ENCODE data around the gene EPHA3. TPM values are rescaled to one million over a fixed set of nuclear protein-coding genes. Genes with fewer than 3 reads are reported as not detected.

The EPHA3 gene
- total RNA-seq, 1 donor, result 6.1 TPM

DNA sequence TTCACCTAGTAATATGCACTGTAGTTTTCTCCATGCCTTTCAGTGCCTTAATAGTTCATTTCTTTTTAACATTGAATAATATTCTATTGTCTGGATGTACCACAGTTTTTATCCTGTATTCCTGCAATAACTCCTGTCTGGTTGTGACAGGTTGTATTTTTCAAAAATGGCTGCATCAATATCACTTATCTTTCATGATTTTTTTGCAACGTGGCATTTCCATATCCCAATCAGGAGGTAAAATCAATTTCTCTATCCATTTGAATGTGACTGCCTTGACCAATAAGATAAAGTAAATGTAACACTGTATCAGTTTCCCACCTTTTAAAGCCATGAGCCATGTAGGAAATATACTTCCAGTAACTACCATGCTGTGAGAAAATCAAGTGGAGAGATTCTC, 27.5 kb upstream of the EPHA3 start:
- DNase-seq (ENCODE audit: low read depth), result no peak
- TF ChIP-seq, protein P1, sequence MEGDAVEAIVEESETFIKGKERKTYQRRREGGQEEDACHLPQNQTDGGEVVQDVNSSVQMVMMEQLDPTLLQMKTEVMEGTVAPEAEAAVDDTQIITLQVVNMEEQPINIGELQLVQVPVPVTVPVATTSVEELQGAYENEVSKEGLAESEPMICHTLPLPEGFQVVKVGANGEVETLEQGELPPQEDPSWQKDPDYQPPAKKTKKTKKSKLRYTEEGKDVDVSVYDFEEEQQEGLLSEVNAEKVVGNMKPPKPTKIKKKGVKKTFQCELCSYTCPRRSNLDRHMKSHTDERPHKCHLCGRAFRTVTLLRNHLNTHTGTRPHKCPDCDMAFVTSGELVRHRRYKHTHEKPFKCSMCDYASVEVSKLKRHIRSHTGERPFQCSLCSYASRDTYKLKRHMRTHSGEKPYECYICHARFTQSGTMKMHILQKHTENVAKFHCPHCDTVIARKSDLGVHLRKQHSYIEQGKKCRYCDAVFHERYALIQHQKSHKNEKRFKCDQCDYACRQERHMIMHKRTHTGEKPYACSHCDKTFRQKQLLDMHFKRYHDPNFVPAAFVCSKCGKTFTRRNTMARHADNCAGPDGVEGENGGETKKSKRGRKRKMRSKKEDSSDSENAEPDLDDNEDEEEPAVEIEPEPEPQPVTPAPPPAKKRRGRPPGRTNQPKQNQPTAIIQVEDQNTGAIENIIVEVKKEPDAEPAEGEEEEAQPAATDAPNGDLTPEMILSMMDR (IDR thresholded peaks at IDR 0.05; ENCODE audit: insufficient read depth, low read length), result no peak
- no peak overlapping the region for H3K4me3 ChIP-seq (ENCODE audit: low read depth, low read length)

DNA sequence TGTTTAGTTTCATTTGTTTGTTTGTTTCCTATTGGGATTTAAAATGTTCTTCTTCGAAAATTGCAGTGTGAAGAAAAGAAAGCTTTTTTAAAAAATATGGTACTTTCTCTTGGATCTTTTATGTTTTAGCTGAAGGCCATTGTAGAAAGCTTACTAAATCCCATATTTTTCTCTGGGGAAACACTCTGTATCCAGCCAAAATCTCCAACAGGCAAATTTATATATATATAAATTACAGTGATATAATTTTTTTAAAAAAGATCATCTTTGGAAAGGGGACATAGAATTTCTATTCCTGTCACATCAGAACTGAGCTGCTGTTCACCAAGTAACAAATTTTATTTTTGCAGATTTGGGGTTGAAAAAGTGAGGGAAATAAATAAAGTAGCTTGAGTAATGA, 19.6 kb upstream of the EPHA3 start:
- TF ChIP-seq, protein P1 (IDR thresholded peaks at IDR 0.05; ENCODE audit: insufficient read depth, low read length), result no peak
- no peak for DNase-seq (ENCODE audit: low read depth)
- H3K4me3 ChIP-seq (ENCODE audit: low read depth, low read length), result no peak overlapping the region

DNA sequence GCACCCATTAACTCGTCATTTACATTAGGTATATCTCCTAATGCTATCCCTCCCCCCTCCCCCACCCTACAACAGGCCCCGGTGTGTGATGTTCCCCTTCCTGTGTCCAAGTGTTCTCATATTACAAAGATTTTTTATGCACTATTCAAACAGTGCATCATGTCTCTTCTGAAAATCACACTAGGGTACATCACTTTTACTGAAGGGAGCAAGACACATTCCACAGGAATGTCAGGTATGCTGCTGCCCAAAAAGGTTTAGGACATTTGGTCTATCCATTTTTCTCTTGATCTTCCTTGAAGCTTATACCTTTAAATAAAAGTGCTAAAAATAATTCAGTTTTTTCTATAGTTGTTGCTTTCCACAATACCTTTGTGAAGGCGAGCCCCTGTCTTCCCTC, 9.2 kb upstream of the EPHA3 start:
- no peak for DNase-seq (ENCODE audit: low read depth)
- no peak overlapping the region for H3K4me3 ChIP-seq (ENCODE audit: low read depth, low read length)
- TF ChIP-seq, protein P1 (IDR thresholded peaks at IDR 0.05; ENCODE audit: insufficient read depth, low read length), result no peak

DNA sequence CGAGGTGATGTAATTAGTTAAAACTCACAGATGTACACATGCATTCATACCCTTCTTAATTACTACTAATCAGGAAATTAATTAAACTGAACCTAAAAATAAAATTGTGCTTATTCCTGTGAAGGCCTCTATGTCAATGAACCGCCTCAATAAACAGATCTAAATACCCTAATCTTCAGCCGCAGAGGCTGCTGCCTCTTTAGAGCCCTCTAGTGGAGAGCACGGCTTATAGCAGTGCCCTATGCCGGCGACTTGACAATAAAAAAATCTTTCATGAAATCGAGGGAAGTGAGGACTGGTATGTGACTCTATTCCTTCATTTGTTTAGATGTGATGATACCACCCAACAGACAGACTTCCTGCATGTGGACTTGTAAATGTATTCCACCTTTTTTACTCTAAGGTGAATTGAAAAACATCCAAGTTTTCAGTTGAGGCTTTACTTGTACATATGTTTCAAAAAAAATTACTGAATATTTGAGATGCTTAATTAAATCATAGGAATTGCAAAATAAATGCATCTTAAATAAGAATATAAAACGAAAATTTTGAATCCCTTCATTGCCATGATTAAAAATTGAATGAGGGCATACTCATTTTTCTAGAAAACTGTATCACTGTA, 8.3 kb upstream of the EPHA3 start:
- peak; percentile 66 for DNase-seq (ENCODE audit: low read depth)
- TF ChIP-seq, protein P1 (IDR thresholded peaks at IDR 0.05; ENCODE audit: insufficient read depth, low read length), result peak; percentile 99
- H3K4me3 ChIP-seq (ENCODE audit: low read depth, low read length), result no peak overlapping the region

DNA sequence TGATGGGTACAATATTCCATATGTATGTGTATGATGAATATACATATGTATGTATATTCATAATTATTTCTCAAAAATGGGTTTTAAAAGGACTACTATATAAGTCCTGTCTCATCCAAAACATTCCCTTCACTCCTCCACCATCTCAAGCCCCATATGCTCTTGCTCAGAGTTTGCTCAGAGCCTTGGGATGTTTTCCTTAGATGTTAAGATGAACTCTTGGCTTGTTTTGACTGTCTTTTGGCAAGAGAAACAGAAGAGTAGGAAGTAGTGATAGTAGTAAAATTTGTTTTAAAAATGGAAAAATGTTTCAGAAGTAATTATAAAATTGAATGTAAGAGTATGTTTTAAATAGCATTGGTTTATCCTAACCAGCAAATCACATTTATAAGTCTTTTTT, 6.2 kb upstream of the EPHA3 start:
- TF ChIP-seq, protein P1 (IDR thresholded peaks at IDR 0.05; ENCODE audit: insufficient read depth, low read length), result no peak
- DNase-seq (ENCODE audit: low read depth), result no peak
- H3K4me3 ChIP-seq (ENCODE audit: low read depth, low read length), result no peak overlapping the region

DNA sequence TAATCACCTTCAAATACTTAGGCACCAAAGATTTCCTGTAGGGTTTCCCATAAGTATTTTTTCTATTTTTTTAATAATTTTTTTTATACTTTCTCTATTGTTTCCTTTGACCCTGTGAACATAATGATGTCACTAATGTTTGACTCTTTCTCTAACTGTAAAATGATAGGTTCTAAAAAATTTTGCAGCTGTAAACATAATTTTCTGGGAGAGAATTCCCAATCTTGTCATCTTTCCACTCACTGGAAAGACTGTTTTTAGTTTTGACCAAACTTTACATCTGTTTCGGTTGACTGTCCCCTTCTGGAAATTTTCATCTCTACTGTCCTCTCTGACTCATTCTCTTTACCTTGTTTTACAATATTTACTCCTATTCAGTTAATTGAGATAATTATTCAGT, 5.5 kb upstream of the EPHA3 start:
- TF ChIP-seq, protein P1 (IDR thresholded peaks at IDR 0.05; ENCODE audit: insufficient read depth, low read length), result no peak
- no peak for DNase-seq (ENCODE audit: low read depth)
- H3K4me3 ChIP-seq (ENCODE audit: low read depth, low read length), result no peak overlapping the region

DNA sequence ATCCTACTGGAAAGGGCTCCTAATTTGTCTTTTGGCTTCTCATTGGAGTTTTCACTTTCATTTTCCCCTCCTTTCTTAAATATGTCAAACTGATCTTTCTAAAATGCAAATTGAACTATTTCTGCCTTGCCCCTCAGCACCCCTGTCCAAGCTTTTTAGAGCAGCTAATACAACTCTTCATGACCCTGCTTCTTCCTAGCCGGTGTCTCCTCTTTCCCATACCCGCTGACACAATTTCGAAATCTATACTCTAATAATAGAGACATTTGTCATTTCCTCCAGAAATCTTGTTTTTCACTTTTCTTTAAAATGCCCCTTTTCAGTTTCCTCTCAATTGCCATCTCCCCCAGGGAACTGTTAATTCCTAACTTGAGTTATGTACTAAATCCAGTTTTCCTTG, 2.9 kb upstream of the EPHA3 start:
- TF ChIP-seq, protein P1 (IDR thresholded peaks at IDR 0.05; ENCODE audit: insufficient read depth, low read length), result no peak
- no peak overlapping the region for H3K4me3 ChIP-seq (ENCODE audit: low read depth, low read length)
- no peak for DNase-seq (ENCODE audit: low read depth)
